Neural progenitor cell (in vitro differentiated cells): ENCODE results near the gene POLE. TPM values are rescaled to one million over a fixed set of nuclear protein-coding genes. Genes with fewer than 3 reads are reported as not detected.
A peak's percentile ranks its signal among the peaks of the same experiment; 100 is the strongest.

Experiments
- DNase-seq: peaks from one replicate; pipeline ENCODE4 v3.0.0-alpha.2; 2016; ENCODE audit warnings: low spot score
- H2AFZ ChIP-seq: fragments of 200-600 bp; sonication (generic); replicated peaks from 2 replicates; pipeline ENCODE4 v1.6.1; 2016; ENCODE audit warnings: antibody characterized with exemption
- H3F3A ChIP-seq: fragments of 200-600 bp; sonication (generic); 2 replicates; pipeline ENCODE4 v1.6.1; 2016; ENCODE audit warnings: antibody characterized with exemption, low read depth
- H3K27ac ChIP-seq: fragments of 200-600 bp; sonication (generic); 2 replicates; pipeline ENCODE4 v1.5.1; 2016; ENCODE audit warnings: mild to moderate bottlenecking
- H3K27me3 ChIP-seq: fragments of 200-600 bp; sonication (generic); 2 replicates; pipeline ENCODE4 v1.6.1; 2016; ENCODE audit warnings: mild to moderate bottlenecking, moderate library complexity
- H3K36me3 ChIP-seq: fragments of 200-600 bp; sonication (generic); 2 replicates; pipeline ENCODE4 v1.5.1; 2016
- H3K4me1 ChIP-seq: fragments of 200-600 bp; sonication (generic); 2 replicates; pipeline ENCODE4 v1.6.1; 2016; ENCODE audit warnings: mixed run types
- H3K4me2 ChIP-seq: fragments of 200-600 bp; sonication (generic); 2 replicates; pipeline ENCODE4 v1.6.1; 2016
- H3K4me3 ChIP-seq: fragments of 200-600 bp; sonication (generic); 2 replicates; pipeline ENCODE4 v1.5.1; 2016
- H3K79me2 ChIP-seq: fragments of 200-600 bp; sonication (generic); 2 replicates; pipeline ENCODE4 v1.6.1; 2016; ENCODE audit warnings: low read depth
- H3K9ac ChIP-seq: fragments of 200-600 bp; sonication (generic); 2 replicates; pipeline ENCODE4 v1.6.1; 2016
- H3K9me3 ChIP-seq: fragments of 200-600 bp; sonication (generic); 2 replicates; pipeline ENCODE4 v1.5.1; 2016; ENCODE audit warnings: low read depth
- H4K20me1 ChIP-seq: fragments of 200-600 bp; sonication (generic); 2 replicates; pipeline ENCODE4 v1.6.1; 2016; ENCODE audit warnings: low read depth
- H3K27ac Mint-ChIP-seq: 3 replicates; pipeline ENCODE4 v1.8.0; 2021; ENCODE audit warnings: mixed read lengths
- H3K27me3 Mint-ChIP-seq: 2 replicates; pipeline ENCODE4 v1.8.0; 2022; ENCODE audit warnings: low read depth, mild to moderate bottlenecking, inconsistent platforms, moderate library complexity, mixed read lengths; ENCODE audit not compliant: insufficient read depth
- H3K36me3 Mint-ChIP-seq: 3 replicates; pipeline ENCODE4 v1.8.0; 2021; ENCODE audit warnings: mixed read lengths
- H3K4me1 Mint-ChIP-seq: 3 replicates; pipeline ENCODE4 v1.8.0; 2021; ENCODE audit warnings: mixed read lengths
- H3K4me3 Mint-ChIP-seq: 3 replicates; pipeline ENCODE4 v1.8.0; 2021; ENCODE audit warnings: mild to moderate bottlenecking, moderate library complexity, mixed read lengths
- H3K9me3 Mint-ChIP-seq: 3 replicates; pipeline ENCODE4 v1.8.0; 2020; ENCODE audit warnings: mixed read lengths
- EZH2 ChIP-seq: fragments of 200-600 bp; sonication (generic); IDR thresholded peaks from 2 replicates; pipeline ENCODE4 v1.6.1; 2017; ENCODE audit warnings: antibody characterized with exemption, mild to moderate bottlenecking, moderate library complexity
- EZH2phosphoT487 ChIP-seq: fragments of 200-600 bp; sonication (generic); IDR thresholded peaks from 2 replicates; pipeline ENCODE4 v1.6.1; 2017; ENCODE audit warnings: antibody characterized with exemption
- total RNA-seq: library from RNA; depleted of rRNA; stranded (reverse); fragments of >200 nt; gene quantifications from 2 replicates; pipeline ENCODE4 v1.2.3, GENCODE V29; 2015; ENCODE audit warnings: low replicate concordance
- TF ChIP-seq, protein P1 (sequence below): fragments of 200-600 bp; sonication (generic); IDR thresholded peaks from 2 replicates; pipeline ENCODE4 v1.5.1; 2017; ENCODE audit warnings: antibody characterized with exemption, mild to moderate bottlenecking

The POLE gene
- total RNA-seq, 1 donor from 2014 or later: 46.8 TPM

DNA sequence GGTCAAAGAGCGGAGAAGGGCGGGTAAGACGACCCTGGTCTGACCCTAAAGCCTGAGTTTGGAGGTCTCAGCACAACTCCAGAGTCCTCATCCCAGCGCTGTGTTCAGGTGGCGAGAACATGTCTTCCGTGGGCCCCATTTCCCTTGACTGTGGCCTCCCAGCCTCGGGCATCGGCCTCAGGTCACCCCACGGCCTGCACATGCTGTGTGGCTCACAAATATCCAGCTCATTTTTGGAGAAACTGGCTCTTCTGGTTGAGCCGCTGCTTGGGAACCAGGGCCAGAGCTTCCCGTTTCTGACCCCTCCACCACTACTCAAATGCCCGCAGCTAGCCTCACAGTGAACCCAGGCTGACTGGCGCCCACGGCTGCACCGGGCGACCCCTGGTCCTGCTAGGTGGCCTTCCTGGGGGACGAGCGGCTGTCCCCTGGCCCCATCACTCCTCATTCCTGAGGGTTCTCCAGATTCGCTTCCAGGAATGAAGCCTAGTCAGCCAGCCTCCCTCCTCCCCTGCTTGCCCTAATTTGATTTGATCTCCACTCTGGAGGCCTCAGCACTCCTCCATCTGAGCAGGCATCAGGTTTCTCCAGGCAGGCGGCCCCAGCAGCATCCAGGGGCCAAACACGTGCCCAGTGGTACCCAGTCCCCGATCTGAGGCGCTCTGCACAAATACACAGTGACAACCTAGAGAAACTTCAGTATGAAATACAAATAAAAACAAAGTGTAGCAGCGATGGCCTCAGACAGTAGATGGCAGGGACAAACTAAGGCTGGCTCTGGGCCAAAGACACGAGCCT is 63.9 kb downstream of the POLE start:
- H3K27me3 Mint-ChIP-seq: peaks cover 10% of the 10 kb centered on the region
- H3K27ac Mint-ChIP-seq: peak overlapping the region; percentile 91
- H3K9me3 Mint-ChIP-seq: no peaks in the 10 kb centered on the region
- Histone ChIP-seq H3K9ac (no peak overlapping the region), H3K4me2 (no peak overlapping the region), H4K20me1 (peaks cover 26% of the 10 kb centered on the region), H3F3A (peaks cover 4% of the 10 kb centered on the region), H3K4me1 (no peaks in the 10 kb centered on the region), H3K27me3 (peaks cover 34% of the 10 kb centered on the region), H3K36me3 (no peaks in the 10 kb centered on the region), H2AFZ (no peak overlapping the region), H3K4me3 (no peak overlapping the region), H3K79me2 (no peaks in the 10 kb centered on the region), H3K27ac (no peak overlapping the region), H3K9me3 (no peaks in the 10 kb centered on the region)
- peaks cover 6% of the 10 kb centered on the region for H3K36me3 Mint-ChIP-seq
- TF ChIP-seq, protein P1, sequence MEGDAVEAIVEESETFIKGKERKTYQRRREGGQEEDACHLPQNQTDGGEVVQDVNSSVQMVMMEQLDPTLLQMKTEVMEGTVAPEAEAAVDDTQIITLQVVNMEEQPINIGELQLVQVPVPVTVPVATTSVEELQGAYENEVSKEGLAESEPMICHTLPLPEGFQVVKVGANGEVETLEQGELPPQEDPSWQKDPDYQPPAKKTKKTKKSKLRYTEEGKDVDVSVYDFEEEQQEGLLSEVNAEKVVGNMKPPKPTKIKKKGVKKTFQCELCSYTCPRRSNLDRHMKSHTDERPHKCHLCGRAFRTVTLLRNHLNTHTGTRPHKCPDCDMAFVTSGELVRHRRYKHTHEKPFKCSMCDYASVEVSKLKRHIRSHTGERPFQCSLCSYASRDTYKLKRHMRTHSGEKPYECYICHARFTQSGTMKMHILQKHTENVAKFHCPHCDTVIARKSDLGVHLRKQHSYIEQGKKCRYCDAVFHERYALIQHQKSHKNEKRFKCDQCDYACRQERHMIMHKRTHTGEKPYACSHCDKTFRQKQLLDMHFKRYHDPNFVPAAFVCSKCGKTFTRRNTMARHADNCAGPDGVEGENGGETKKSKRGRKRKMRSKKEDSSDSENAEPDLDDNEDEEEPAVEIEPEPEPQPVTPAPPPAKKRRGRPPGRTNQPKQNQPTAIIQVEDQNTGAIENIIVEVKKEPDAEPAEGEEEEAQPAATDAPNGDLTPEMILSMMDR: no peak
- no peak for TF ChIP-seq EZH2
- peaks cover 9% of the 10 kb centered on the region for H3K4me1 Mint-ChIP-seq
- peak overlapping the region; percentile 10 for H3K4me3 Mint-ChIP-seq
- no peak for DNase-seq

- H3K36me3 Mint-ChIP-seq: peaks cover 5% of the 10 kb centered on the region
- Histone ChIP-seq H2AFZ (no peak overlapping the region), H3K4me1 (no peaks in the 10 kb centered on the region), H3K79me2 (no peaks in the 10 kb centered on the region), H3K9me3 (peaks cover 2% of the 10 kb centered on the region), H4K20me1 (peaks cover 26% of the 10 kb centered on the region), H3K9ac (no peak overlapping the region), H3K4me3 (no peak overlapping the region), H3K27ac (no peak overlapping the region), H3K27me3 (peaks cover 41% of the 10 kb centered on the region), H3K4me2 (no peak overlapping the region), H3K36me3 (no peaks in the 10 kb centered on the region), H3F3A (peaks cover 4% of the 10 kb centered on the region)
- DNase-seq: no peak
- peaks cover 15% of the 10 kb centered on the region for H3K4me1 Mint-ChIP-seq
- peaks cover 6% of the 10 kb centered on the region for H3K9me3 Mint-ChIP-seq
- TF ChIP-seq EZH2phosphoT487 (no peak), EZH2 (no peak)
- TF ChIP-seq, protein P1: no peak
- peak overlapping the region; percentile 26 for H3K27ac Mint-ChIP-seq
- H3K27me3 Mint-ChIP-seq: peaks cover 17% of the 10 kb centered on the region
- peak overlapping the region; percentile 10 for H3K4me3 Mint-ChIP-seq
These were observed 64.6 kb downstream of the POLE start for GRCh38 chr12:132622437-132623071.

DNA sequence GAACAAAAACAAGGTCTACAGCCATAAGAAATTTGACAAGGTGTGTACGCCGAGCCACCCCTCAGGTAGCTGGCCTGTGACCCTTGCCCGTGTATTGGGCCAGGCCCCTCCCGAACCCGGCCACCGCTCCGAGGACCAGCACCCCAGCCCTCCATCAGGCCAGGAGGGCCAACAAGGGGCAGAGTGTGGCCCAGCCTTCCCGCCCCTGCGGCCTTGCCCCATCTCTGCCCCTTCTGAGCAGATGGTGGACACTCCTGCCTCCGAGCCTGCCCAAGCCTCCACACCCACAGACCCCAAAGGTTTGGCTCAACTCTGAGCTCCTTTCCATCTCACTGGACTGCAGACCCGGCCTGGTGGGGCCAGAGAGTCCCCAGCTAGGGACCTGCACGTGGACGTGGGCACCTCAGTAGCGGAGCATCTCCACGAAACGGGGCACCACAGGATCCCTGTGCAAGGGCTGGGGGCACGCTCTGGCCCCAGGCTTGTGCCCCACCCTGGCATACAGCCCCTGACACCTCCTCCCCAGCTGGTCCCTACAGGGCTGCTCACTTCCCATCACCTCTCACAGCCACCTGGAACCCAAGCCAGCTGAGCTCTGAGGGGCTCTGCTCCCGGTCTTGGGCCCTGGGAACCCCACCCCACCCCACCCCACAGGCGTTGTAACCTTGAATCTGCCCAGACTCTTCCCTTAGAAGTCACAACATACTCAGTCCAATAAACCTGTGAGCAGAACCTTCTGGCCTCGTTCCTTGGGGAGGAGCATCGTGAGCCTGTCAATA is 65.3 kb downstream of the POLE start:
- peaks cover 15% of the 10 kb centered on the region for H3K4me1 Mint-ChIP-seq
- H3K27me3 Mint-ChIP-seq: peaks cover 25% of the 10 kb centered on the region
- peaks cover 10% of the 10 kb centered on the region for H3K9me3 Mint-ChIP-seq
- Histone ChIP-seq H3K9me3 (peaks cover 9% of the 10 kb centered on the region), H3K27me3 (peaks cover 48% of the 10 kb centered on the region), H3K4me2 (no peak overlapping the region), H3K36me3 (no peaks in the 10 kb centered on the region), H4K20me1 (peaks cover 26% of the 10 kb centered on the region), H3K79me2 (no peaks in the 10 kb centered on the region), H3F3A (peaks cover 4% of the 10 kb centered on the region), H3K4me1 (no peaks in the 10 kb centered on the region), H3K9ac (no peak overlapping the region), H3K4me3 (no peak overlapping the region), H3K27ac (no peak overlapping the region), H2AFZ (no peak overlapping the region)
- TF ChIP-seq EZH2phosphoT487 (no peak), EZH2 (no peak)
- TF ChIP-seq, protein P1: no peak
- H3K4me3 Mint-ChIP-seq: no peak overlapping the region
- H3K36me3 Mint-ChIP-seq: peaks cover 5% of the 10 kb centered on the region
- no peak for DNase-seq
- H3K27ac Mint-ChIP-seq: peak overlapping the region; percentile 26
